HG02571 (cell line): ENCODE data around the gene TBC1D16.

ENCODE experiments used
- ATAC-seq: cut with Tn5 transposase; IDR thresholded peaks from one replicate; pipeline ENCODE4 v1.9.1; 2021; ENCODE audit warnings: mild to moderate bottlenecking, moderate library complexity; ENCODE audit not compliant: unreplicated experiment

The TBC1D16 gene

GRCh38 chr17:79929257-79930061, 106.2 kb downstream of the TBC1D16 start:
- no peak for ATAC-seq

- no peak for ATAC-seq
Observed at GRCh38 chr17:79928502-79929256, 107.0 kb downstream of the TBC1D16 start.

GRCh38 chr17:79927688-79928501, 107.8 kb downstream of the TBC1D16 start:
- ATAC-seq = no peak

GRCh38 chr17:79927136-79927661, 108.5 kb downstream of the TBC1D16 start:
- ATAC-seq = no peak

GRCh38 chr17:79926605-79927135, 109.0 kb downstream of the TBC1D16 start:
- ATAC-seq = no peak

- no peak for ATAC-seq
Observed at GRCh38 chr17:79926142-79926604, 109.5 kb downstream of the TBC1D16 start.

- ATAC-seq = no peak
Observed at GRCh38 chr17:79925242-79925957, 110.3 kb downstream of the TBC1D16 start.

GRCh38 chr17:79924639-79924976, 111.1 kb downstream of the TBC1D16 start:
- no peak for ATAC-seq

GRCh38 chr17:79923974-79924638, 111.6 kb downstream of the TBC1D16 start:
- no peak for ATAC-seq

- no peak for ATAC-seq
Observed at GRCh38 chr17:79922798-79923197, 112.9 kb downstream of the TBC1D16 start.

GRCh38 chr17:79922116-79922601, 113.5 kb downstream of the TBC1D16 start:
- no peak for ATAC-seq

GRCh38 chr17:79921411-79922115, 114.1 kb downstream of the TBC1D16 start:
- ATAC-seq = no peak

GRCh38 chr17:79920751-79921410, 114.8 kb downstream of the TBC1D16 start:
- no peak for ATAC-seq

- ATAC-seq = no peak
Observed at GRCh38 chr17:79919862-79920720, 115.6 kb downstream of the TBC1D16 start.

- ATAC-seq = no peak
Observed at GRCh38 chr17:79919164-79919585, 116.5 kb downstream of the TBC1D16 start.

- ATAC-seq = no peak
Observed at GRCh38 chr17:79918581-79919163, 117.0 kb downstream of the TBC1D16 start.

GRCh38 chr17:79917902-79918484, 117.7 kb downstream of the TBC1D16 start:
- ATAC-seq = no peak
